Activated CD4-positive, alpha-beta T cell treated with anti-CD3 and anti-CD28 coated beads for 48 hours (primary cell): Measurements from ENCODE around the gene RAD51B.
A peak's percentile ranks its signal among the peaks of the same experiment; 100 is the strongest.

Experiments used
- DNase-seq: peaks from one replicate; pipeline ENCODE4 v3.0.0-alpha.2; 2020

Gene RAD51B

DNA sequence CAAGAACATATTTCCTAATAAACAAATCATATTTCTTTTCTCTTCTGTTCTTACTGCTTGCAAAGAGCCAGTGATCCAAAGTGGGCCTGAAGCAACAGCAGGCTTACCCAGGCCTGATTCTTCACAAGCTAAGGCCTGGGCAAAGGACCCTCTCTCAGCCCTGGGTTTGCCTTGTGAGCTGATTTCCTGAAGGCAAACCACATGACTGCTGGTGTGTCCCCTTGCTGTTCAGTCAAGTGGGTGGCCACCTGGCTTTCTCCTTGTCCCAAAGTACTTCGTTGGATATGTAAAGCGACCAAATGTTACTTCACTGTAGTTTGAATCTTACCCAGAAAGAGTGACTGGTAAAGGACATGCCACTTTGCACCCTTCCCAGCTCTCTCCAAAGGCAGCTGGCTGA, 580.4 kb downstream of the RAD51B start:
- DNase-seq, result no peak

DNA sequence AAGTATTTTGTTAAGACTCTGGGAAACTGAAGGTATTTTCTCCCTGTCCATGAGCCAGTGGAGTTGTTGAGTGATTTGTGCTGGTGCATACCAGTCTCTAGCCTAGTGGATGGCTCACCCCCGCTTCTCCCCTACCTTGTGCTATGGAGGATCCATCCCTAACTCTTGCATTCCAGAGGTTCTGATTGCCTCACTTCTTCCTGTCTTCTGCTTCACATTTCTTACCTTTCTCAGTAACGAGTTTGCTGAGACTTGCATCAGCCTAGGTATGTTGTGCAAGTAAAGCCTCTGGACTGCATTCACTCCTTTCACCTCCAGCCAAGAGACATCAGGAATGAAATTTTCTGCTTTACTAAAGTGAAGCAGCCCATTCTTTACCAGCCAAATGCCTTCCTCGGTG, 581.7 kb downstream of the RAD51B start:
- DNase-seq, result no peak

DNA sequence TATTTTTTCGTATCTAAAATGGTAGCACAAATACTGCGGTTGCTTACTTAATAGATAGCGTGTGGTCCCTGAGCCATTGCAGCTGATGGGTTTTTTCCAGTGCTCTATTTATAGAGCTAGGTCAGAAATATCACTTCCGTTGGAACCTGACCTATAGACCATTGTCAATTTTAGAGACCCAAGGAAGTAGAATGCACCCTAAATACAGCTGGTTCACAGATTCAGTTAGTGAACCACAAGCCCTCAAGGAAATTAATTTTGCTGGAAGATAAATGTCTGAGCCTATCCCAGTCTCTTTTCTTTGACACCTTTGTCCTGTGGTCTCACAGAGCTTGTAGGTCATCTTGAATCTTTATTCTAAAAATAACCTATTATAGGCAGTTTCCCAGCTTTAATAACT, 582.3 kb downstream of the RAD51B start:
- no peak for DNase-seq

DNA sequence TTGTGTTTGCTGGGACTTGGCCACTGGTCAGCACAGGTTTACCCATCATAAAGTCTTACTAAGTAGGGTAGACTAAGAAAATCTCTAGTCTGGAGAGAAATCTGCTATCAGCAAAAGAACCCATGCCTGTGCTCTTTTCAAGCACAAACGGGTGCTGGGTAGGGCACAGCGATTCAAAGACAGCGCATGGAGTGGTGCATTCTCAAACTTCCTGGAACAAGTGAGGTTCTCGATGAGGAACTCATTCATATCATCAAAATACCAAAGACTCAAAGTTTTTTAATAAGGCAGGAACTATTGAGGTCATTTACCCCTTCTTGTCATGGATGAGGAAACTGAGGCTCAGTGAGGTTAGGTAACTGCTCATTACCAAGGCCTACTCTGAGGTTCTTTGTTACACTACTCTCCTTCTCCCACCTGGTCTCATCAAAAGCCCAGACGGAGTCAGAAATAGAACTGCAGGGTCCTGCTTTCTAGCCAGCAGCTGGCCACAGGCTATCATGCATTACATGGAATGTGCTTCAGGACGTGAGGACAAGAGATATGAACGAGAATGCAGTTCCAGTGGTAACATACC, 583.0 kb downstream of the RAD51B start:
- DNase-seq, result no peak

DNA sequence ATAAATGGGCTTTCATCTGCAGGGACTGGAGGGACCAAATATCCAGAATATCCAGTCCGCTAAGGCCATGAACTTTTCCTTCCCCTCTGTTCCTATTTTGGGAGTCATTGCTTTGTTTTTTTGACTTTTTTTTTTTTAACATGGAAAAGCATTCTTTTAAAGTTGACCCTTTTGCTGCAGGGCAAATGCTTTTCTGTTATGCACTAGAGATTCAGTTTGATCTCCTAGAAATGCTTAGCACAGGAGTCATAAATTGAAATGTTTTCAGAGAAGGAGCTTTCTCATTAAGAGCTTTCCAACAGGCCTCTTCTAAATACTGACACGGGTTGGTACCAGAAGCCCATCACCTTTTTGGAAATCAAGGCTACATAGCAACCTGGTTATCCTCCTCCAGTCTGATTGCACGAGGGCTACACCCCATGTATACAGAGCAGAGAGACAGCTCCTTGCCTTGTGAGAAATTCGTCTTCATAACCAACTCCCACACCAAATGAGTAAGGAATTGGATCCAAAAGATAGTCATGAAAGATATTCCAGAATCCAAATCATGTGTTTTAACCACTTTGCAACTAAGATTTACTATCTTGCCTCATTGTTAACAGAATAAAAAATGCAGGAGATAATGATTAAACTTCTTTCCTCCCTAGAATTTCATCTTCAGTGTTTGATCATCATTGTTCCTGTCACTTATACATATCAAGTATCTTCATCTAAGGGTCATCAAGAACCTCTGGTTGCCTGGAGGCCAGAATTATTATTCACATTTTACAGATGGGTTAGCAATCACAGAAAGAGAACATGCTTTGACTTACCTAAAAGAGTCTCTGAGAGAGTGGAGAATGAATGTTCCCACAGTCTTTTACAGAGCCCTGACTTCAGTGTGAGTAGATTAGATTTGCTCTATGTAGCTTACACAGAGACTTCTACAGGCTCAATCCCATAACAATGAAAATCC, 583.9 kb downstream of the RAD51B start:
- DNase-seq, result no peak

DNA sequence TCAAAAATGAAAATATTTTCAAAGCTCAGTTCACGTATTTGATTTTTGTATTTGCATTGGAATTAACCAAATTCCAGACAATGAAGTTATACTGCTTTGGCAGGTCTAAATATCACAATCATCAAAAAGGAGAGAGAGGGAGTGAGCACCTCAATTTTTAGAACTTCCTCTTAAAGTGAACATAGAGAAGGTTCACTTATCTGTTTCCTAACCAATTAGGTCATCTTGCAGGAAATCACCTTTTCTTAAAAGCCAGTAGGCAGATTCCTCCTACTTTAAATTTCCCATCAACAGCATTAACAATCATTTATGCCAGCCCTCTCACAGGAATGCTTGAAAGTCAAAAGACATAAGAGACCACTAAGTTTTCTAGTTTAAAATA, 584.6 kb downstream of the RAD51B start:
- no peak for DNase-seq

DNA sequence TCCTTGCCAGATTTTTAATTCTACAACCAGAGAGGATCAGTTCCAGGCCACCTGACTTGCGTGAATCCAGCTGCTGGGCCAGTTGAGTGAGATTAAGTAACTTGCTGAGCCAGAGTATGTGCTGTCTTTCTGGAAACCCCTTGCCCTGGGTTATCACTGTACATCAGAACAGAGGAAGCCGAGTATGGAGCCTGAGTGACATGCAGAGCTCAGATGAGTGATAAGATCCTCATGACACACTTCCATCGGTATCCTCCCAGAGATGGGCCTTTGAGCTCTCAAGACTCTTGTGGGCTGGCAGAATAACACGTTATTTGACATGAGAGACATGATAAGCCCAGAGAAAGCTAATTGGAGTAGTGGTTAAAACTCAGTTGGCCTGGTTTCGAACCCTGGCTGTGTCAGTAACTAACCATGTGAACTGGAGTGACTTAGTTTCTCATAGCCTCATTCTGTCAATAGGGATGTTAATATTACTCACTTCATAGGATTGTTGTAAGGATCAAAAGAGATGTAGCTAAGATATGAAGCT, 585.1 kb downstream of the RAD51B start:
- DNase-seq, result peak; percentile 23

DNA sequence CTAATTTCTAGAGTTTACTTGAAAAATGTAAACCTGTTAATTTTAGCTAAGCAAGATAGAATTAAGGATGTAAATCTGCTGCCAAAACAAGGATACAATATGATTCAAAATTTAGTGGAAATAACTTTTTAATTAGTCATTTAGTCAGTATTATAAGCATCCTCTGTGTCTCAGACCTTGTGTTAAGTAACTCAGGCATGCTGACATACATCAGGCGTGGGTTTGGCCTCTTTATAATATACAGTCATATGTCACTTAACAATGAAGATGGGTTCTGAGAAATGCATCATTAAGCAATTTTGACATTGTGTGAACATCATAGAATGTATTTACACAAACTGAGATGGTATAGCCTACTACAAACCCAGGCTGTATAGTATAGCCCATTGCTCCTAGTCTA, 586.4 kb downstream of the RAD51B start:
- peak; percentile 8 for DNase-seq

DNA sequence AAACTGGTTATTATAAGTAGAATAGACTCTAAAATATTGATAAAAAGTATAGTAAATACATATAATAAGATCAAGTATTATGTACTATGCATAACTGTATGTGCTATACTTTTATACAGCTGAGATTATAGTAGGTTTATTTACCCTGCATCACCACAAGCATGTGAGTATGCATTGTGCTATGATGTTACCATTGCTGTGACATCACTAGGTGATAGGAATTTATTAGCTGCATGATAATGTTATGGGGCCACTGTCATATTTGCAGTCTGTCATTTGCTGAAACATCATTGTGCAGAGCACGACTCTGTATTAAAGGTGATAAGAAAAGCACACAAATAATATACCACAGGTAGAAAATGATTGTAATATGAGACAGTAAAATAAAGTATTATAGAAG, 587.7 kb downstream of the RAD51B start:
- no peak for DNase-seq

DNA sequence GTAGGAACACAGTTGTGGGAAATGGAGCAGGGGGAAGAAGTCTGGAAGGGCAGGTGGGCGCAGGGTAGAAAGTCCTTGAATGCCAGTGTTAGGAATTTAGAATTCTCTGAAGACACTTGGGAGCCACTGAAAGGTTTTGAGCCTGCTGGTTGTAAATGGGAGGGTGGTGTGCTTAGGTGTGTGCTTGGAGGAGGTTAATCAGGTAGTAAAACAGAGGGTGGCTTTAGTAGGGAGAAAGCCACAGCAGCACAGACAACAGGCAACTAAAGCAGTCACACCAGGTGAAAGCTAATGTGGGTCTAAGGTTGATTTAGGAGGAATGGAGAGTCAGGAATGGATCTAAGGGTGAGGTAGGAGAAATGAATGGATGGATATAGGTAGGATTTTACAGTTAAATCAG, 588.2 kb downstream of the RAD51B start:
- no peak for DNase-seq

DNA sequence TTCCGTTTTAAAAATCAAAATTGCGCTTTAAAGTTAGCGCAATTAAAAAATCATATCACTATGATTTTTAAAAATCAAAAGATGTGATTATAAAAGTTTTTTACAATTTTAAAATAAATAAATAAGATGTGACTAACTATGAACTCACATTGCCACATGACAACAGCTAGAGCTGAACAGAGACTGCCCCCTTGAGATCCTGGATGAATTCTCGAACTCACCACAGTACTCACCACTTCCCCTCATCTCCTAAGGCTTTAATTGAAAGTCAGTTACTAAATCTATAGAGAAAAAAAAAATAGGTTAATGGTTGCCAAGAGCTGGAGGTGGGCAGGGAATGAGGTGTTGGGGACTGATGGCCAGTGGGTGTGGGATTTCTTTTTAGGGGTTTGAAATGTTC, 589.1 kb downstream of the RAD51B start:
- no peak for DNase-seq

DNA sequence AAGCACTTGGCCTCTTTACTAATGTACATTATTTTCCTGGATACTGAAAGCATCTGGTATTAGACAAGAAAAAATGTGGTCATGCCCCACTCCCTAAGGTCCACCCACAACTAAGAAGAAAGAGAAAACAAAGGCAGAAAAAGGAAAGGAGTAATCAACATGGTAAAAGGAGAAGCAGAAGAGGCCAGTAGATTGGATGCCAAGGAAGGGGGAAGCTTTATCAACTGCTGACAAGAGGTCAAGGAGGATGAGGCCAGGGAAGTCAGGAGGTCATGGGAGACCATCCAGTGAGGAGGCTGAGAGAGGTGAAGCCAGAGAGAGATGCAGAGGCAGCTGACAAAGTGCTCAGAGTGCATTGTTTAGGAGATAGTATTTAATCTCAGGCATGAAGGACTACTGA, 589.8 kb downstream of the RAD51B start:
- no peak for DNase-seq

DNA sequence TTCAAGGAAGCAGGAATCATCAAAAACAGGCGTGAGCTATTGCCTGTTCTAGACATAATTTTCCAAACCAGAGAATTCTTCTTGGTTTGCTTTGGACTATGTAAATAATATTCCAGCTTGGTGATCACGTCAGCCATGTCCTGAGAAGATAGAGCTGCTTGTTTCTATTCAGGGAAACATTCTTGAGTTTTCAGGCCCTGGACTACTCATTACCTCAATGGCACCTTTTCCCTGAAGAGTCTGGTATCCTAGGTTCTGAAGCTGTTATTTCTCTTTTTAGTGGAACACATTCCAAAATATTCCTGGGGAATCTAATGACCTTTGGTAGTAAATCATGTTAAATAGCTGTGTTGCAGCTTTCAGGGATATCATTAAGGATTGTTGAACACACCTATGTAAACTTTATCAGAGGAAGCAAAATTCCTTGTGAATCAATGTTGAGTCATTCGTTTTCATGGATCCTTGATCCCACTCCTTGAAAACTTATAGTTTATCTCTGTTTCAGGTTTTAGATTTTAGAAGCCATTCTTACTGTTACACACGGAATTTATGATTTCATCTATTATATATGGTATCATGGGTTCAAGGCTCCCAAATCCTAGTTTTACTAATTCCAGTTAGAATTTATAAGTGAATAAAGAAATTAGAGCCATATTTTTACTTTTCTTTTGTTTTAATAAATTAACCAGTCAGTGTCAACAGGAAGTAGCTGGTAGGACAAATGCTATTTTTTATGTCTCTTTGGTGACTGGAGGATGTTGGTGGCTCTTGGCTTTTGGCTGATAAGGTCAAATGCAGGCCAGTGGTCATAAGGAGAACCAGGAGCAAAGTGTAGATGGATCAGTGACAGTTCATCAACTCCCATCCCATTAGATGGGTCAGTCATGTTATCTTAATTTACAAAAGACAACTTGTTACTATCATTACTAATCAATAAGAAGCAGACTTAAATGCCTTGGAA, 593.2 kb downstream of the RAD51B start:
- no peak for DNase-seq

DNA sequence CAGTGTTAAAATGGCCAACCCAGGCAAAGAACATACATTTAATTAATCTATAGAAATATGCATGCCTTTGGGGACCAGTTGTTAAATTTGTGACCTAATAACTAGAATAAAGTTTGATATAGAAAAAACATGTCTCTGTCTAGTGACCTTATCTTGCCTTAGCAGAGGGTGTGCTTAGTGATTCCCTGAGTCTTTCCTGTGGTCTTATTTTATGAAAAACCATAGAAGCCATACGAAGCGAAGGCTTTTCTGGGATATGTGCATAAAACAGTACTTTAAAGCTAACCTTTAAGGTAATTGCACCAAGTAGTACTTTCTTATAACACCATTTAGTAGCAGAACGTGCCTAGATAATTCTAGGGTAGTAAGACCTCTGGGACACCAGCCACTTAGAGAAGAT, 593.9 kb downstream of the RAD51B start:
- no peak for DNase-seq

DNA sequence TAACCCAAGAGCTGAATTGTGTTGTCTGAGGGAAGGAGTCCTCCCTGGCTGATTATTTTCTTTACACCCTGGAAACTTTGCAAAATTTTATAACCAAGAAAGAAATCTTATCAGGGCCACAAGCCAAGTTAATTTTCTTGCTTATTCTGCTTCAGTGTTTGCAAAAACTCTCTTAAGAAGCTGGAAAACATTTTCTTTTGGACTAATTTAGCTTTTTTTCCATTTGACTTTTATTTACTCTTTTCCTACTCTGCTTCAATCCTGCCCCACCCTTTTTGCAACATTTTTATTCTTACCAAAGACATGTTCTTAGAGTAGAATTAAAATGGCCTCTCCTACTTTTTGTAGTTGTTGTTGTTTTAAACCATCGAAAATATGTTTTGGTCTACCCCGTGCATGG, 594.5 kb downstream of the RAD51B start:
- DNase-seq, result no peak

DNA sequence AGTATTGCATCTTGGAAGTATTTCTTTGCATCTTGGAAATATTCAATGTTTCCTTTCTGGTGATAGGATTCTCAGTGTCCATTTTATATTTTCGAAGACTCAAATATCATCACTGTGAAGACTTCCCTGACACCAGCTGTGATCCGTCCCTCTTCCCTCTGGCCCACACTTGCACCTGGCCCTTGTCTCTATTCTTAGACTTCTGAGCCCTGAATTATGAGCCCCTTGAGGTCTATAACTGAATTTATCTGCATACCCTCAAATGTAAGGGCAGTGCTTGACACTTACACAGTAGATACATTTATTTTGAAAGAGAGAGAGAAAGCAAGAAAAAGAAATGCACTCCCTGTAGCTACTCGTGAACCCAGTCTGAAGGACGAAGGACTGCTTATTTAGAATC, 596.6 kb downstream of the RAD51B start:
- DNase-seq, result no peak

DNA sequence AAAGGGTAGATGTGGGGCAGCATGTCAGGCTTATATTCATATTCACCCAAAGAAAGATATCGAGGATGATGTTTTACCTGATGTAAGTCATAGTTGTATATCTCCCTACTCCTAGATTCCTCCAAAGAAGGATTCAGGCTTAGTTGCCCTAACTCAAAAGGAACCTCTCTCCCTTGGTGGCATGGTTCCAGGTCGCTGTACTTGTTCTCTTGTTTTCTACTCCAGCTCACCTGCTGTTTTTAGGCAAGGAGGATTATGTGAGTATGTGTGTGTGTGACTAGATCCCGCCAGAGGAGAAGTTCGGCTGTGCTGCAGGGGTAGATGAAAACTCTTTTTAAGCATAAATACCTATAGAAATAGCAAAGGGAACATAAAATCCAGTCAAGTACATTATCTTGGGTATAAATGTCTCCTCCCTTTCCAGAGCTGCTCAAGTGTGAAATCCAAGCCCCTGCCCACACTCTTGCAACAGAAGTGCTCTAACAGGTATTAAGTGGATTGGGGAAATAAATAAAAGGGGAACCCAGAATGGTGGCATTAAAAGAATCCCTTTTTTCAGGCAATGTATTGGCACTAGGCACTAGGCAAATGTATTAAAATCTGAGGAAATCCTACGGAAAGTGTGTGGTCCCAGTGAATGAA, 597.6 kb downstream of the RAD51B start:
- DNase-seq, result no peak

DNA sequence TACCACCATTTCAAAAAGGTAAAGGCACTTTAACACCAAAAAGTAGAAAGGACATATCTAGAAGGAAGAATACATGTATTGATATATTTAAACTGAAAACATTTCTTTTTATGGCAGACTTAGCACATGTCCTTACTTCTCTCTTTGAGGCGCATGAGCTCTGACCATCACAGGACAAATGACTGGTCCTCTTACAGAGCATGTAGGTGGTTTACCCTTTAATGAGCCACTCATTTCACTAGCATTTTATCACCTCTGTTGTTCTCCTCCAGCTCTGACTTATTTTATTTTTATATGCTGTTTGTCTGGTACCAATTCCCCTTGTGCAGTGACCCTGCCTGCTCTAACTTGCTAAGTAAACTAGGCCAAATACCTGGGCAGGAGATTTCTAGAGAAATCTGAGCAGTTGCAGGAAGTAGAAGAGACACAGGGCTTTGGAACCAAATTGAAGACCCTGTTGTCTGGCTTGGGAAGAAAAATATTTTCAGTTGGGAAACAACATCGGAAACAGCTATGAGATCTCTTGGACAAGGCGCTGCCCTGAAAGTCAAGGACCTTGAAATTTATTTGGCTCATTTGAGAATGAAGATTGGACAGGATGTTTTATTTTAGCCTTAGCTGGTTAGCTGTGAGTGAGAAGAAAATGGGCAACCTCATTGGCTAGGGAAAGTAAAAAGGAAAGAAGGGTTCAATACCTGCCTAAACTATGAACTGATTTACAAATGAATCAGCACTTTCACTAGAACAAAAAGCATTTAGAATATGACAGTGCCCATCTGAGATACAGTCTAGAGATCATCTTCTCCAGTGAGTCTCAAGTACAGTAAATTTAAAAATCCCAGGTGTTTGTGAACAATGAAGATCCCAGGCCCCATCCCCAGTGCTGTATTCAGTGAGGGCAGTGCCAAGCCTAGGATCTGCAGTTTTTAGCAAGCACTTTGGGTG, 598.9 kb downstream of the RAD51B start:
- DNase-seq, result no peak

DNA sequence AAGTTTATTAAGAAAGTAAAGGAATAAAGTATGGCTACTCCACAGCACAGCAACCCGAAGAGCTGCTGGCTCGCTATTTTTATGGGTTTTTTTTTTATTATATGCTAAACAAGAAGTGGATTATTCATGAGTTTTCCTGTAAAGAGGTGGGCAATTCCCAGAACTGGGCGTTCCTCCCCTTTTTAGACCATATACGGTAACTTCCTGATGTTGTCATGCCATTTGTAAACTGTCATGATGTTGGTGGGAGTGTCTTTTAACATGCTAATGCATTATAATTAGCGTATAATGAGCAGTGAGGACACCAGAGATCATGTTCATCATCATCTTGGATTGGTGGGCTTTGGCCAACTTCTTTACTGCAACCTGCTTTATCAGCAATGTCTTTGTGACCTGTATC, 600.8 kb downstream of the RAD51B start:
- no peak for DNase-seq

DNA sequence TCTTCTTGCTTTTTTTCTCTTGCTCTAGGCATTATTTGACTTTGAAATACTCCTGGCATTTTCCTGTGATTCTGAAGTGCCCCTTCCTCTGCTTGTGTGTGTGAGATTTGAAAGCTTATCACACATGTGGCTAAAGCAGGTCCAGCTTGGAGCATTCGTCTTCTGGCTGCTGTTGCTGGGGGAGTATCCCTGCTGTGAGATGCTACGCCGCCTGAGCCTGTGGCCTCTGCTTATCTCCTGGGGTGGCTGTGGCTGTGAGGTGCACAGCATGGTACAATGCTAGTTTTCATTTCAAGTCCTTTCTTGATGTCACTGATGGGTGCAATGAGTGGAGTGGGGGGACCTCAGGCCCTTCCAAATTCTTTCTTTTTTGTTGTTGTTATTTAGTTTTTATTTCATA, 601.5 kb downstream of the RAD51B start:
- DNase-seq, result no peak

DNA sequence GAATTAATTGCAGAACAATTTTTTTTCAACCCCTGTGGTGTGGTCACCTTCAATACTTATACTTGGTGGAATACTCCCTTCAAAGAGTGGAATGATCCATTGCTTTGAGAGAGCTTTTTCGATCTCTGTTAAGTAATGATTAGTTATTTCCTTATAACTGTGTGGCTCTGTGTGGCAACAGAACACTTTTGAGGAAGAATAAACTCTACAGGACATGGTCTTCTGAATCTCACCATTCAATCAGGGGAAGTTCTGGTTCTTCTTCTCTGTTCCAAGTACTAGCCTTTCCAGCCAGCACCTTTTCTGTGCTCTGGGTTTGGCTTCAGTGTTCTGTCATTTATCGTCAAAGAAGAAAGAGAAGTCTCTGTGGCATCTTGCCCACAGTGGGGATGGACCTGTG, 604.1 kb downstream of the RAD51B start:
- DNase-seq, result no peak
